Measurements from ENCODE around the gene AKAP12.
"Not testable (repeated sequence)": the region's sequence is repeated elsewhere in the genome, so short reads cannot be mapped to it uniquely, and the experiment has no call there.

The AKAP12 gene

DNA sequence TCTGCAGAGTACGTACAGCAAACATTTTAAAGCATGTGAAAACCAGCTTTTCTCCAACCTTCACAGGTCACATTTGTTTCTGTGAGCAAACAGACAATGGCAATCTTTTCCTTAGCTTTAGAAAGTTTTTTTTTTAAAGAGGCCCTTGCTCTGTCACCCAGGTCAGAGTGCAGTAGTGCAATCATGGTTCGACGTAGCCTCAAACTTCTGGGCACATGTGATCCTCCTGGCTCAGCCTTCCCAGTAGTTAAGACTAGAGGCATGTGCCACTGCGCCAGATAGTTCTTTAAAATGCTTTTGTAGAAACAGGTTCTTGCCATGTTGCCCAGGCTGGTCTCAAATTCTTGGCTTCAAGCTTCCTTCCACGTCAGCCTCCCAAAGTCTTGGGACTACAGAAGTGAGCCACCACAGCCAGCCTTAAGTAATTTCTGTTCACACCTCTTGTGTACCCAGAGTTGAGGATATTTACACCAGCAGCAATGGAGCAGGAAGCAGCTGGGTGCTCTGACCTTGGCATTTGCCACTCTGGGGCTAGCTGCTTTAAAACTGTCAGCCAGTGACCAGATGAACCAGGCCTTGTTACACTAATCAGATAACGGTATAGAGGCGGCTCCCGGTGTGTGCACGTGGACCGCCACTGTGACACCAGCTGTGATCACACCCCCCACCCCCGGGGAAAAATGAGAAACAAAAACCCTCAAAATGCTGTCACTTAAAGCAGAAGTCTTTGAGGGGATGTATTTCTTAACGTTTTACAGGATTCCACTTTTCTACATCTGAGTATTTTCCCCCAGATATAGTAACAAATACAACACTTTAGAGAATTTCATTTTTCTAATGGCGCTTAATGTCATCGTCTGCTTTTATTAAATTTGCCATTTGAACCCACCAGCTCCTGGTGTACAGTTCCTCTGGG is 71.3 kb downstream of the AKAP12 start:
- Histone ChIP-seq H3K27me3 (ENCODE audit: control insufficient read depth, insufficient read depth, low read length) (no peaks in the 10 kb centered on the region), H3K36me3 (ENCODE audit: control insufficient read depth, insufficient read depth, low read length) (peaks cover under 1% of the 10 kb centered on the region; the same call in 1 of the 2 replicates), H3K9ac (ENCODE audit: low read depth, low read length) (no peak overlapping the region), H3K9me3 (ENCODE audit: control insufficient read depth, insufficient read depth, low read length) (no peaks in the 10 kb centered on the region), H3K4me3 (ENCODE audit: low read depth, low read length) (no peak overlapping the region), H3K4me1 (ENCODE audit: control insufficient read depth, insufficient read depth, low read length) (peaks cover 11% of the 10 kb centered on the region), H3K27ac (ENCODE audit: low read depth, low read length) (no peak overlapping the region)

DNA sequence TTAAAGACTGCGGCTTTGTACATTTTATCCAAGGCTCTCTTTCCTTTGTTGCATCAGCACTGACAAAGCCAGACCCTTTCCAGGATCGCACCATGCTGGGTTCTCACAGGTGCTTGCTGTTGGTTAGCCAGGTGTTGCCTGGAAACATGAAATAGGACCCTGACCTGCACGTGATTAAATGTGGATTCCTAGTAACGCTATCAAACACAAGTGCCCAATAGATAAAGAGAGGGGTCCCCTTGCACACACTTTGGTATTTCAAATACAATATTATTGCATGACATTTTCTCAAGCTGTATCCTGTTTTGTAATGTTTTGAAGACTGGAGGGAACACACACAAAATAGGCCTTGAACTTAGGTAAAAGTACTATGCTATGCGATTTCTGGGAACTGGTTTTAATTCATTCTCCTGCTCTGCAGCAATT is 73.3 kb downstream of the AKAP12 start:
- Histone ChIP-seq H3K4me1 (ENCODE audit: control insufficient read depth, insufficient read depth, low read length) (peaks cover 11% of the 10 kb centered on the region), H3K9me3 (ENCODE audit: control insufficient read depth, insufficient read depth, low read length) (no peaks in the 10 kb centered on the region), H3K36me3 (ENCODE audit: control insufficient read depth, insufficient read depth, low read length) (no peaks in the 10 kb centered on the region; the same call in 1 of the 2 replicates), H3K27ac (ENCODE audit: low read depth, low read length) (no peak overlapping the region), H3K4me3 (ENCODE audit: low read depth, low read length) (no peak overlapping the region), H3K9ac (ENCODE audit: low read depth, low read length) (no peak overlapping the region), H3K27me3 (ENCODE audit: control insufficient read depth, insufficient read depth, low read length) (no peaks in the 10 kb centered on the region)

- H3K27me3 ChIP-seq (ENCODE audit: control insufficient read depth, insufficient read depth, low read length); H3K36me3 ChIP-seq (ENCODE audit: control insufficient read depth, insufficient read depth, low read length); H3K27ac ChIP-seq (ENCODE audit: low read depth, low read length); H3K4me3 ChIP-seq (ENCODE audit: low read depth, low read length); H3K9ac ChIP-seq (ENCODE audit: low read depth, low read length); H3K9me3 ChIP-seq (ENCODE audit: control insufficient read depth, insufficient read depth, low read length): not testable (repeated sequence)
- H3K4me1 ChIP-seq (ENCODE audit: control insufficient read depth, insufficient read depth, low read length) = peaks cover 11% of the 10 kb centered on the region
Measured at GRCh38 chr6:151315661-151316060, 75.9 kb downstream of the AKAP12 start.

DNA sequence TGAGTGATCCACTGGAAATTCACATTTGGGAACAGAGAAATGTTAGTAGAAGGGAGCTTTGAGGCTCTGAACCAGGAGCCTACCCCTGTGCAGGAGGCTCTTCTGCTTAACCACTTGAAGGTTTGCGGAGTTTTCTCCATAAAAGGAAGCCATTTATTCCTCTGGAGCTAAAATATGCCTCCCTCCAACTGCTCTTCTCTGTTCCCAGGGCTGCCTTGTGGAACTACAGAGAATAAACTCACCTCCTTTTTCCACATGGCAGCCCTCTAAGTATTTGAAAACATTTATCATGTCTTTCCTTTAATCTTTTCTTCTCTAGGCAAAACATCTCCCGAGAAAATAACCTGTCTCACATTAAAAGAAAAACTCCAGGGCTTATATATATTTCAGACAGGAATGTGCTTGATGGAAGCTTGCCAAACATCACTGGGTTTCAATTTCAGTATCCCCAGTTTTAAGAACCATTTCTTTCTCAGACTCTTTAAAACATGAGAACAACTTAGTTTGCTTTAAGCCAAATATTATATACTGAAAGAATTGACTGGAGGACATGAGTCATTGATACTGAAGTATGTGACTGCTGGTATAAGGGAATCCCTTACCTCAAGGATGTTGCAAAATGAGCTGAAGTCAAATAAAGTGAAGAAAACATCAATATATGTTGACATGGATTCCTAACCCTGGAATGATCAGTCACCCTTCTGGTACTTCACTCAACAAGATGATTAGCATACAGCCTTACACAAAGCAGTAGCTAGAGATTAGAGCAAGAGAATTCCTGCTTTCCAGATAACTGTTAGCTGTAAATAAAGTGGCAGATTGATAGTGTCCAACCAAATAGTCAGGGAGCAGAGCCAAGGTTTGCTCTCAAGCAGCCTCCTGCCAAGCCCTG is 77.6 kb downstream of the AKAP12 start:
- H3K4me3 ChIP-seq (ENCODE audit: low read depth, low read length) = no peak overlapping the region
- no peak overlapping the region for H3K9ac ChIP-seq (ENCODE audit: low read depth, low read length)
- H3K36me3 ChIP-seq (ENCODE audit: control insufficient read depth, insufficient read depth, low read length) = no peaks in the 10 kb centered on the region; the same call in 1 of the 2 replicates
- H3K9me3 ChIP-seq (ENCODE audit: control insufficient read depth, insufficient read depth, low read length) = no peaks in the 10 kb centered on the region
- peaks cover 11% of the 10 kb centered on the region for H3K4me1 ChIP-seq (ENCODE audit: control insufficient read depth, insufficient read depth, low read length)
- H3K27me3 ChIP-seq (ENCODE audit: control insufficient read depth, insufficient read depth, low read length) = no peaks in the 10 kb centered on the region
- no peak overlapping the region for H3K27ac ChIP-seq (ENCODE audit: low read depth, low read length)

GRCh38 chr6:151317995-151318365 is 78.2 kb downstream of the AKAP12 start:
- Histone ChIP-seq H3K36me3 (ENCODE audit: control insufficient read depth, insufficient read depth, low read length) (no peaks in the 10 kb centered on the region; the same call in 1 of the 2 replicates), H3K9me3 (ENCODE audit: control insufficient read depth, insufficient read depth, low read length) (no peaks in the 10 kb centered on the region), H3K9ac (ENCODE audit: low read depth, low read length) (no peak overlapping the region), H3K27me3 (ENCODE audit: control insufficient read depth, insufficient read depth, low read length) (no peaks in the 10 kb centered on the region), H3K4me1 (ENCODE audit: control insufficient read depth, insufficient read depth, low read length) (peaks cover 7% of the 10 kb centered on the region), H3K4me3 (ENCODE audit: low read depth, low read length) (no peak overlapping the region), H3K27ac (ENCODE audit: low read depth, low read length) (no peak overlapping the region)

DNA sequence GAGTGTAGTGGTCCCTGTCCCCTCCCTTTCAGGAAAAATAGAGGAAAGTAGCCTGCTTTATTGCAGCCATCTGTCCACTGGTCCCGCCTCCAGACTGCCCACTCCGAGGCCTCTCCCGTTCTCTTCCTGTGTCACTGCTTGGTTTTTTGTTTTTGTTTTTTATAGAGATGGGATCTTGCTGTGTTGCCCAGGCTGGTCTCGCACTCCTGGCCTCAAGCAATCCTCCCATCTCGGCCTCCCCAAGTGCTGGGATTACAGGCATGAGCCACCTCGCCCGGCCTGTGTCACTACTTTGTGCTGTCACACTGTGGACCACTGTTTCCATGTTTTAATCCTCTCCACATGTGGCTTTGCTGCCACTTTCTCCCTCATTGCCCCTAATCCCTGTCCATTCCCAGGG is 80.4 kb downstream of the AKAP12 start:
- H3K9ac ChIP-seq (ENCODE audit: low read depth, low read length) = no peak overlapping the region
- peaks cover 9% of the 10 kb centered on the region for H3K4me1 ChIP-seq (ENCODE audit: control insufficient read depth, insufficient read depth, low read length)

DNA sequence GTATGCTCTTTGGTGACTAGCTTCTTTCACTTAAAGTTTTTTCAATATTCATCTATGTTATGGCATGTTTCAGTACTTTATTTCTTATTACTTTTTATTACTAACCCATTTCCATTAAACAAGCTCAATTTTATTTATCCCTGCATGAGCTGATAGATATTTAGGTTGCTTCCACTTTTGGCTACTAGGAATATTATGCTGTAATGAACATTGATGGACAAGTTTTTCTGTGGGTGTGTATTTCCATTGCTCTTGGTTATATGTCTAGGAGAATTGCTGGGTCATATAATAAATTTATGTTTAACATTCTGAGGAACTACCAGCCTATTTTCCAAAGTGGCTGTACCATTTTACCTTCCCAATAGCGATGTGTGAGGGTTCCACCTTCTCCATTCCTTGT is 81.7 kb downstream of the AKAP12 start:
- Histone ChIP-seq H3K36me3 (ENCODE audit: control insufficient read depth, insufficient read depth, low read length) (no peaks in the 10 kb centered on the region; the same call in 1 of the 2 replicates), H3K27ac (ENCODE audit: low read depth, low read length) (no peak overlapping the region), H3K9ac (ENCODE audit: low read depth, low read length) (no peak overlapping the region), H3K9me3 (ENCODE audit: control insufficient read depth, insufficient read depth, low read length) (no peaks in the 10 kb centered on the region), H3K27me3 (ENCODE audit: control insufficient read depth, insufficient read depth, low read length) (peaks cover 13% of the 10 kb centered on the region), H3K4me1 (ENCODE audit: control insufficient read depth, insufficient read depth, low read length) (peaks cover 14% of the 10 kb centered on the region), H3K4me3 (ENCODE audit: low read depth, low read length) (no peak overlapping the region)

More for the DNA sequence above, 80.4 kb downstream of the AKAP12 start:
- Histone ChIP-seq H3K9me3 (ENCODE audit: control insufficient read depth, insufficient read depth, low read length) (no peaks in the 10 kb centered on the region), H3K36me3 (ENCODE audit: control insufficient read depth, insufficient read depth, low read length) (no peaks in the 10 kb centered on the region; the same call in 1 of the 2 replicates), H3K4me3 (ENCODE audit: low read depth, low read length) (no peak overlapping the region), H3K27me3 (ENCODE audit: control insufficient read depth, insufficient read depth, low read length) (peaks cover 7% of the 10 kb centered on the region), H3K27ac (ENCODE audit: low read depth, low read length) (no peak overlapping the region)

DNA sequence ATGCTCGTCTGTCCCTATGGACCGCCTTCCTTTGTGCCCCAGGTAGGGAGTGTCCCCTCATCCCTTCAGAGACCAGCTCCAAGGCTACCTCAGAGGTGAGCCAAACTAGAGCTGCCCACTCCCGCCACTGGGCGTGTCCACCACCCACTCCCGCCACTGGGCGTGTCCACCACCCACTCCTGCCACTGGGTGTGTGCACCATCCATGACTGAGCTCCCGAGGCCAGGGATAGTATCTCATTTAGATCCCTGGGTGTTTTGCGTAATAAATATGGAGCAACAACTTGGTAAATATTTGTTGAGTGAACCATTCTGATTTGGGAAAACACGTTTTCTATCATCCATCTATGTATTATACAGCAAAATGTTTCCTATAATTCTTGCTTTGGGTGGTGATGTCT is 82.8 kb downstream of the AKAP12 start:
- Histone ChIP-seq H3K27me3 (ENCODE audit: control insufficient read depth, insufficient read depth, low read length) (peaks cover 13% of the 10 kb centered on the region), H3K4me1 (ENCODE audit: control insufficient read depth, insufficient read depth, low read length) (peaks cover 14% of the 10 kb centered on the region), H3K36me3 (ENCODE audit: control insufficient read depth, insufficient read depth, low read length) (no peaks in the 10 kb centered on the region; the same call in 1 of the 2 replicates), H3K9me3 (ENCODE audit: control insufficient read depth, insufficient read depth, low read length) (no peaks in the 10 kb centered on the region), H3K27ac (ENCODE audit: low read depth, low read length) (no peak overlapping the region), H3K4me3 (ENCODE audit: low read depth, low read length) (no peak overlapping the region), H3K9ac (ENCODE audit: low read depth, low read length) (no peak overlapping the region)

- no peaks in the 10 kb centered on the region for H3K9me3 ChIP-seq (ENCODE audit: control insufficient read depth, insufficient read depth, low read length)
- no peaks in the 10 kb centered on the region for H3K36me3 ChIP-seq (ENCODE audit: control insufficient read depth, insufficient read depth, low read length)
- peak overlapping the region; percentile 16 for H3K27ac ChIP-seq (ENCODE audit: low read depth, low read length)
- no peak overlapping the region for H3K9ac ChIP-seq (ENCODE audit: low read depth, low read length)
- peaks cover 13% of the 10 kb centered on the region for H3K27me3 ChIP-seq (ENCODE audit: control insufficient read depth, insufficient read depth, low read length)
- peaks cover 14% of the 10 kb centered on the region for H3K4me1 ChIP-seq (ENCODE audit: control insufficient read depth, insufficient read depth, low read length)
- no peak overlapping the region for H3K4me3 ChIP-seq (ENCODE audit: low read depth, low read length)
Measured at GRCh38 chr6:151323791-151324487, 84.2 kb downstream of the AKAP12 start.

- no peak overlapping the region for H3K4me3 ChIP-seq (ENCODE audit: low read depth, low read length)
- H3K9me3 ChIP-seq (ENCODE audit: control insufficient read depth, insufficient read depth, low read length) = no peaks in the 10 kb centered on the region
- H3K9ac ChIP-seq (ENCODE audit: low read depth, low read length) = no peak overlapping the region
- peaks cover 13% of the 10 kb centered on the region for H3K27me3 ChIP-seq (ENCODE audit: control insufficient read depth, insufficient read depth, low read length)
- no peaks in the 10 kb centered on the region for H3K36me3 ChIP-seq (ENCODE audit: control insufficient read depth, insufficient read depth, low read length)
- peaks cover 14% of the 10 kb centered on the region for H3K4me1 ChIP-seq (ENCODE audit: control insufficient read depth, insufficient read depth, low read length)
- H3K27ac ChIP-seq (ENCODE audit: low read depth, low read length) = no peak overlapping the region
Measured at GRCh38 chr6:151324488-151324825, 84.7 kb downstream of the AKAP12 start.
